ENCODE measurements around the gene MUS81. TPM values are rescaled to one million over a fixed set of nuclear protein-coding genes. Genes with fewer than 3 reads are reported as not detected.

MUS81 gene
- total RNA-seq, 4 donors from 2014 or later: 54.0 to 83.1 (median 68.3) TPM

GRCh38 chr11:65882120-65883057 lies 22.2 kb downstream of the MUS81 start:
- no peak for DNase-seq (ENCODE audit: low spot score in 2 of 2)
- Histone ChIP-seq H3K36me3 (peaks cover 0 to 55% (median 0%) of the 10 kb centered on the region in 3 donors), H3K4me1 (peaks cover 0 to 19% (median 4%) of the 10 kb centered on the region in 4 donors), H3K27ac (no peak overlapping the region), H3K27me3 (no peaks in the 10 kb centered on the region), H3K9me3 (no peaks in the 10 kb centered on the region), H3K4me3 (no peak overlapping the region)
- 91% methylated on average over 29 of the region's 30 CpGs for WGBS, 2 donors
- TF ChIP-seq POLR2A (IDR thresholded peaks at IDR 0.05): no peak
- TF ChIP-seq CTCF (IDR thresholded peaks at IDR 0.05): no peak
- no peak for TF ChIP-seq EP300 (IDR thresholded peaks at IDR 0.05)

GRCh38 chr11:65883058-65883761 lies 23.0 kb downstream of the MUS81 start:
- DNase-seq (ENCODE audit: low spot score in 2 of 2): no peak
- H3K4me1 ChIP-seq: peaks cover 0 to 26% (median 10%) of the 10 kb centered on the region in 4 donors
- no peaks in the 10 kb centered on the region for H3K27me3 ChIP-seq
- no peak overlapping the region for H3K4me3 ChIP-seq
- no peaks in the 10 kb centered on the region for H3K9me3 ChIP-seq
- WGBS, 2 donors: 89 to 91% methylated on average over 10 to 13 of the region's 13 CpGs
- TF ChIP-seq CTCF (IDR thresholded peaks at IDR 0.05) (no peak), POLR2A (IDR thresholded peaks at IDR 0.05) (no peak), EP300 (IDR thresholded peaks at IDR 0.05) (no peak)
- no peak overlapping the region for H3K27ac ChIP-seq
- peaks cover 0 to 56% (median 0%) of the 10 kb centered on the region in 3 donors for H3K36me3 ChIP-seq

- WGBS, 2 donors: 77 to 78% methylated on average over 28 of the region's 28 CpGs
- Histone ChIP-seq H3K4me1 (peaks cover 0 to 30% (median 11%) of the 10 kb centered on the region in 4 donors), H3K4me3 (no peak overlapping the region), H3K36me3 (peaks cover 0 to 56% (median 0%) of the 10 kb centered on the region in 3 donors), H3K27ac (peak overlapping the region in 2 of 4 donors; percentile 49 to 57), H3K27me3 (no peaks in the 10 kb centered on the region), H3K9me3 (no peaks in the 10 kb centered on the region)
- no peak for TF ChIP-seq EP300 (IDR thresholded peaks at IDR 0.05)
- no peak for TF ChIP-seq CTCF (IDR thresholded peaks at IDR 0.05)
- TF ChIP-seq POLR2A (IDR thresholded peaks at IDR 0.05): no peak
- no peak for DNase-seq (ENCODE audit: low spot score in 2 of 2)
These were observed 23.8 kb downstream of the MUS81 start for GRCh38 chr11:65883786-65884715.

GRCh38 chr11:65884716-65885092 lies 24.5 kb downstream of the MUS81 start:
- H3K36me3 ChIP-seq: peaks cover 0 to 56% (median 0%) of the 10 kb centered on the region in 3 donors
- no peaks in the 10 kb centered on the region for H3K9me3 ChIP-seq
- H3K27me3 ChIP-seq: no peaks in the 10 kb centered on the region
- peak; percentile 58 to 63 for DNase-seq (ENCODE audit: low spot score in 2 of 2)
- peak overlapping the region in 3 of 4 donors; percentile 38 to 57 (median 43) for H3K27ac ChIP-seq
- 10 to 24% methylated on average over 6 to 7 of the region's 9 CpGs for WGBS, 2 donors
- TF ChIP-seq CTCF (IDR thresholded peaks at IDR 0.05) (peak; percentile 97 to 99 (median 99)), EP300 (IDR thresholded peaks at IDR 0.05) (peak in 1 of 2 donors; percentile 76), POLR2A (IDR thresholded peaks at IDR 0.05) (no peak)
- peaks cover 0 to 36% (median 17%) of the 10 kb centered on the region in 4 donors for H3K4me1 ChIP-seq
- no peak overlapping the region for H3K4me3 ChIP-seq

All from tibial nerve (tissue), 4 donors.